ENCODE data around the gene ZNF837. TPM values are rescaled to one million over a fixed set of nuclear protein-coding genes. Genes with fewer than 3 reads are reported as not detected.

Gene ZNF837
- total and polyA plus RNA-seq, 2 of the 13 experiments (the other 11 are each of a cell fraction or from before 2014, with no cell fraction given) = 0.29 to 1.3 TPM

- TF ChIP-seq GPN1 (CRISPR knock-in tag; IDR thresholded peaks at IDR 0.05; ENCODE audit: borderline replicate concordance) = no peak
- TF ChIP-seq ZNF841 (CRISPR knock-in tag; IDR thresholded peaks at IDR 0.05; ENCODE audit: borderline replicate concordance) = no peak
- no peak for TF ChIP-seq GTF2F1 (IDR thresholded peaks at IDR 0.05; ENCODE audit: low read length)
- TF ChIP-seq ZNF383 (CRISPR knock-in tag; IDR thresholded peaks at IDR 0.05; ENCODE audit: borderline replicate concordance) = no peak
- no peak for TF ChIP-seq SOX13 (IDR thresholded peaks at IDR 0.05)
- TF ChIP-seq SOX13 (CRISPR knock-in tag; conservative IDR thresholded peaks at IDR 0.05 in 1 of 2, IDR thresholded peaks at IDR 0.05 in 1 of 2) = no peak
- no peak for TF ChIP-seq ZBTB42 (CRISPR knock-in tag; IDR thresholded peaks at IDR 0.05)
- TF ChIP-seq ZNF136 (CRISPR knock-in tag; IDR thresholded peaks at IDR 0.05; ENCODE audit: low read depth) = no peak
- TF ChIP-seq HIC2 (CRISPR knock-in tag; IDR thresholded peaks at IDR 0.05; ENCODE audit: low read depth) = no peak
- no peak for TF ChIP-seq ZNF710 (CRISPR knock-in tag; IDR thresholded peaks at IDR 0.05; ENCODE audit: borderline replicate concordance)
- peak; percentile 40; the same call in 1 of the 2 replicates for TF ChIP-seq CEBPB (IDR thresholded peaks at IDR 0.05; ENCODE audit: borderline replicate concordance, low read depth, low read length)
- TF ChIP-seq ZNF510 (CRISPR knock-in tag; IDR thresholded peaks at IDR 0.05; ENCODE audit: low read depth) = no peak
- TF ChIP-seq FOXO4 (CRISPR knock-in tag; conservative IDR thresholded peaks at IDR 0.05) = no peak
- TF ChIP-seq RBAK (CRISPR knock-in tag; IDR thresholded peaks at IDR 0.05) = no peak
- TF ChIP-seq GABPA (IDR thresholded peaks at IDR 0.05; ENCODE audit: low read depth, low read length) = no peak
- TF ChIP-seq GABPA (CRISPR knock-in tag; IDR thresholded peaks at IDR 0.05; ENCODE audit: low read depth) = no peak
- no peak for TF ChIP-seq ZNF354B (CRISPR knock-in tag; IDR thresholded peaks at IDR 0.05)
- no peak; the same call in 1 of the 2 replicates for TF ChIP-seq FOSL2 (CRISPR knock-in tag; IDR thresholded peaks at IDR 0.05)
- TF ChIP-seq NKX3-1 (CRISPR knock-in tag; IDR thresholded peaks at IDR 0.05) = no peak
- TF ChIP-seq ZNF563 (CRISPR knock-in tag; IDR thresholded peaks at IDR 0.05) = no peak
- no peak for TF ChIP-seq ATF3 (CRISPR knock-in tag; IDR thresholded peaks at IDR 0.05)
- peak; percentile 67; the same call in 1 of the 2 replicates for TF ChIP-seq GABPB1 (CRISPR knock-in tag; IDR thresholded peaks at IDR 0.05)
- no peak for TF ChIP-seq ZFP41 (CRISPR knock-in tag; IDR thresholded peaks at IDR 0.05; ENCODE audit: borderline replicate concordance)
- peak; percentile 67 for TF ChIP-seq PHF8 (CRISPR knock-in tag; IDR thresholded peaks at IDR 0.05)
- TF ChIP-seq BORCS8-MEF2B (CRISPR knock-in tag; IDR thresholded peaks at IDR 0.05) = peak; percentile 51; the same call in 1 of the 2 replicates
These were observed 20.3 kb upstream of the ZNF837 start (continued) for GRCh38 chr19:58400916-58401839.
